Hindlimb muscle (tissue), 1 donor: ENCODE data around the gene COMMD4. TPM values are rescaled to one million over a fixed set of nuclear protein-coding genes. Genes with fewer than 3 reads are reported as not detected.
"Not testable (repeated sequence)": the region's sequence is repeated elsewhere in the genome, so short reads cannot be mapped to it uniquely, and the experiment has no call there.

Experiments
- DNase-seq: peaks from one replicate; pipeline ENCODE4 v3.0.0-alpha.2; 2013
- polyA plus RNA-seq: library from polyadenylated mRNA; unstranded; fragments of 120-200 nt; gene quantifications from one replicate; pipeline ENCODE4 v1.2.1, GENCODE V29; 2013; ENCODE audit not compliant: insufficient read length

Gene COMMD4
- polyA plus RNA-seq, 1 donor: 39.2 TPM

- DNase-seq: not testable (repeated sequence)
These were observed 48.1 kb downstream of the COMMD4 start for GRCh38 chr15:75383986-75384385.

Other genes starting within 250 kb of the COMMD4 start
- 9.7 TPM for gene C15orf39, start 134.2 kb upstream of the COMMD4 start, polyA plus RNA-seq
- not detected for gene GOLGA6C, start 77.7 kb upstream of the COMMD4 start, polyA plus RNA-seq
- 0.25 TPM for gene GOLGA6D, start 53.2 kb upstream of the COMMD4 start, polyA plus RNA-seq
- gene NEIL1, start 11.0 kb downstream of the COMMD4 start, polyA plus RNA-seq: 8.8 TPM
- gene MAN2C1, start 32.5 kb downstream of the COMMD4 start, polyA plus RNA-seq: 113 TPM
- 33.5 TPM for gene SIN3A, start 115.6 kb downstream of the COMMD4 start, polyA plus RNA-seq
- gene PTPN9, start 243.3 kb downstream of the COMMD4 start, polyA plus RNA-seq: 18.8 TPM